Stimulated activated naive CD8-positive, alpha-beta T cell treated with anti-CD3 and anti-CD28 coated beads, Interleukin-15, amount 100 ng/mL, for 72 hours (primary cell): Measurements from ENCODE around the gene MAPK12.

Source experiments
- ATAC-seq: fragments of 150-1000 bp; cut with Tn5 transposase; 2 replicates; pipeline ENCODE4 v1.10.0; 2021; ENCODE audit warnings: mild to moderate bottlenecking, moderate library complexity
- DNase-seq, 2 donors: peaks; one replicate each; pipeline ENCODE4 v3.0.0; 2021 to 2022
- H3K27ac Mint-ChIP-seq, 2 donors: one replicate each; pipeline ENCODE4 v1.8.0; 2022; ENCODE audit warnings: mild to moderate bottlenecking in 2 of 2, mixed read lengths in 2 of 2, moderate library complexity in 2 of 2
- H3K27me3 Mint-ChIP-seq: one replicate; pipeline ENCODE4 v1.8.0; 2022; ENCODE audit warnings: mixed read lengths
- H3K4me1 Mint-ChIP-seq: one replicate; pipeline ENCODE4 v1.8.0; 2022; ENCODE audit warnings: mild to moderate bottlenecking, mixed read lengths
- H3K4me3 Mint-ChIP-seq, 2 donors: one replicate each; pipeline ENCODE4 v1.8.0; 2022; ENCODE audit warnings: mild to moderate bottlenecking in 2 of 2, mixed read lengths in 2 of 2, moderate library complexity in 1 of 2
- H3K9me3 Mint-ChIP-seq, 2 donors: one replicate each; pipeline ENCODE4 v1.8.0; 2022; ENCODE audit warnings: mixed read lengths in 2 of 2

MAPK12 gene

DNA sequence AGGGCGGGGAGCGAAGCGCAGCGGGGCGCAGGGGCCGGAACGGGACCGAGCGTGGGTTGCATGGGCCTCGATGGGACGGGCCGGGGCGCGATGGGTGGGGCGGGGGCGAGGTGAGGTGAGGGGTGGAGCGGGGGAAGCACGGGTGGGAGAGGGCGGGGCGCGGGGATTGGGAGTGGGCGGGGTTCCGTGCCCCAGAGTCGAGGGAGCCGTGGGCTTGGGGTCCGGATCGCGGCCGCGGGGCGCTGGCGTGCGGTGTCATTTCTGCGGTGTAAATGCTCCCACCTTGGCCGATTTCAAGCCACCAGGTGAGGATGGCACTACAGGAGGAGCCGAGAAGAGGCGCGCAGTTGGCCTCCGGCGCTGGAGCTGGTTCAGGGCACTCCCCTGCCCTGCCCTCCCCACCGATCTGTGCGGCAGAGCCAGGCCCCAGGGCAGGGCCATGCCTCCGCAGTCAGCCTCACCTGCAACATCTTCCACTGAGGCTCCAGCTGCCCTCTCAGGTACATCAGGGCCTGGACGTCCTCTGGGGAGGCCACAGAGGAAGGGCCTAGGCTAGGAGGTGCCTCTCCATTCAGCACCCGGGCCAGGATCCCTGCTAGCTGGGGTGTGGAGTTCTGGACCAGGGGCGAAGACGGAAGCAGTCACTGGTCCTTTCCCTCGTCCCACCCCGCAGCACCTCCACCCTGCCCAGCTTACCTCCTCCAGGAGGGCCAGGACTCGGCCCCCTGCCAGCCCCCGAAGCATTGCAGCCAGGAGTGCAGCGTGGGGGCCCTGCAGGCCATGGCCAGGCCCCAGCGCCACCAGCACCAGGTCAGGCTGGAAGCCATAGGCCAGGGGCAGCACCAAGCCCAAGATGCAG lies 16.0 kb downstream of the MAPK12 start:
- H3K4me1 Mint-ChIP-seq = peaks cover 80% of the 10 kb centered on the region
- peak overlapping the region; percentile 99 to 100 for H3K4me3 Mint-ChIP-seq
- H3K9me3 Mint-ChIP-seq = no peaks in the 10 kb centered on the region
- ATAC-seq (peak; percentile 6), DNase-seq (no peak)
- H3K27ac Mint-ChIP-seq = peak overlapping the region; percentile 99 to 100
- H3K27me3 Mint-ChIP-seq = no peaks in the 10 kb centered on the region

DNA sequence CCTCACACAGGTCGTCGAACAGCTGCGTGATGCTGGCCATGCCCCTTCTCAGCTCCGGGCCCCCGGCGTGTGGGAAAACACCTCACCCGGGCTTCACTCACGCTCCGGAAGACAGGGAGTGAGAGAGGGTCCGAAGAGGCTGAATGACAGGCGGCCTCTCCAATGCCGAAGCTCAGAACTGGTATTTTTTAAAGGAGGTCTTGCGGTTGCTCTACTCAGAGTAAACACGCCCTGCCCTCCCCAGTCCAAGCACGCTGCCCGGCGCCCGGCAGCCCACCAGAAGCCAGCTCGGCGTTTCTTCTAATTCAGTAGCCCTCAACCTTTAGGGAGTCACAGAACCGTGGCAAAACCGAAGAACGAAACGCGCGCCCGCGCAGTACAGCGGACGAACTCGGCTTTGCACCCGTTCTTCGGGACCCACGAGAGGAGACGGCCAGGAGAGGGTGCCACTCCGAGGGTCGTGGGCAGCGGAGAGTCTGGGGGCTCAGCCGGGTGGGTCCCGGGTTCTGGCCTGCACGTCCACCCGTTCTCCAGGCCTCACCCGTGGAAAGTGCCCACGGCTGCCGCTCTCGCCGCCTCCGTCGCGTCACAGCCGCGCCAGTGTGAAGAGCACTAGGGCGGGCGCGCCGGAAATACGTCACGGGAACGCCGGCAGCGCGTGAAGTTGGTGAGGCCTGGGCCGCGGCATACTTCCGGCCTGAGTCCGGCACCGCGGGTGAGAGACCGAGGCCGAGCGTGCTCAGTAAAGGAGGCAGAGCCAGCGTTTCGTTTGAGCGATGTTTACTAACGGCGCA lies 16.9 kb downstream of the MAPK12 start, which contains the start of gene TUBGCP6:
Gene TUBGCP6, minus strand, starts transcription at position 604 of the 794 bp plus-strand sequence. Its CDS starts 564 bp downstream, at position 40.
- peak; percentile 91 for ATAC-seq
- Mint-ChIP-seq H3K9me3 (no peaks in the 10 kb centered on the region), H3K27ac (peak within 1 kb of the TSS; percentile 99 to 100), H3K4me1 (peaks cover 78% of the 10 kb centered on the region), H3K4me3 (peak within 1 kb of the TSS; percentile 99 to 100), H3K27me3 (no peaks in the 10 kb centered on the region)
- peak; percentile 87 to 91 for DNase-seq

DNA sequence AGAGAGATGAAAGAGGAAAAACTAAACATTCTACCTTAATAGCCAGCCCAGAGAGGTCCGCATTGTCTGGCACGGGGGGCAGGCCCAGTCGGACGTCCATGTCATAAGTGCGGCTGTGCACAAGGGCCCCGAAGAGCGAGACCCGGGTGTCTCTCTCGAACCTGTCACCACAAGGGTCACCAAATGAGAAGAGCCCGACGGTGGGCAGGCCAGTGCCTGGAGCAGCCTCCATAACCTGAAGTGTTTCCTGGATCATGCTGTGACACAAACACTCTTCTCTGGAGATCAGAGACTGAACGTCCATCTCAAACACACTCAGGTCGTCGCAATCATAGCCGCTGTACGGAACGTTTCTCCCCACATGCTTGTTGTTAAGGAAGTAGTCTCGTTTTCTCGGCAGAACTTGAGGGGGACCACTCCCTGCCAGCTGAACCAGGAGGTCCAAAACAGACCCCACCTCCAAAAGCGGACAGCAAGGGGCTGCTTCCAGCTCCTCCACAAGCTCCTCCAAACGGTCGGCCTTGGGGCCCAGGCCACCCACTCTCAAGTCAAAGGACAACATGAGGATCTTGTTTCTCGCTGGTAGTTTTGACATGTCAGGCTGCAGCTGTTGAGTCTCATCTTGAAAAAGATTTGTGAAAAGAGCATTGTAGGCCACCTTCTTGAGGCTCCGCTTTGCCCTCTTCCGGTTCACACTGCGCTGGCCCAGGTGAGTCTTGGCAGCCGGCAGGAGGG lies 17.6 kb downstream of the MAPK12 start:
- Mint-ChIP-seq H3K4me3 (peak overlapping the region; percentile 99 to 100), H3K27me3 (no peaks in the 10 kb centered on the region), H3K4me1 (peaks cover 74% of the 10 kb centered on the region), H3K9me3 (no peaks in the 10 kb centered on the region), H3K27ac (peak overlapping the region; percentile 99 to 100)
- DNase-seq (no peak), ATAC-seq (no peak)

DNA sequence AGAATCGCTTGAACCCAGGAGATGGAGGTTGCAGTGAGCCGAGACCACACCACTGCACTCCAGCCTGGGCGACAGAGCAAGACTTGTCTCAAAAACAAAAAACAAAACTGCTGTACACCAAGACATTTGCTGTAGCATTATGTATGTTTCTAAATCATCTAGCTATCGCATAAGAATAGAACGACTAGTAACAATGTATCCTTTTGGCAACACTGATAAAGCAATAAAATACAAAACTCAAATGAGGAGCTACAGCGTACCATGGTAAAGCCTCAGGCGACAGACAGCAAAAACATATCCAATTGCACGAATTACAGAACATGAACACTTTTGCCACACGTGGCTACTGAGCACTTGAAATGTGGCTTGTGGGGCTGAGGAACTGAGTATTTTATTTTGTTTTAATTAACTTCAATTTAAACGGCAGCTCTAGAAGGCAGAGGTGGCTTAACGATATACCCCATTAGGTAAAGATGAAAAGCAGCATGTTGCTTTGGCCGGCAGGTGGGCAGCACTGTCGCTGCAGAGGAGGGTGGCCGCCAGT lies 19.0 kb downstream of the MAPK12 start:
- H3K27ac Mint-ChIP-seq = peak overlapping the region in 1 of 2 donors; percentile 42
- peak overlapping the region; percentile 99 to 100 for H3K4me3 Mint-ChIP-seq
- H3K4me1 Mint-ChIP-seq = peaks cover 73% of the 10 kb centered on the region
- no peaks in the 10 kb centered on the region for H3K9me3 Mint-ChIP-seq
- no peak for DNase-seq
- no peaks in the 10 kb centered on the region for H3K27me3 Mint-ChIP-seq
- no peak for ATAC-seq

DNA sequence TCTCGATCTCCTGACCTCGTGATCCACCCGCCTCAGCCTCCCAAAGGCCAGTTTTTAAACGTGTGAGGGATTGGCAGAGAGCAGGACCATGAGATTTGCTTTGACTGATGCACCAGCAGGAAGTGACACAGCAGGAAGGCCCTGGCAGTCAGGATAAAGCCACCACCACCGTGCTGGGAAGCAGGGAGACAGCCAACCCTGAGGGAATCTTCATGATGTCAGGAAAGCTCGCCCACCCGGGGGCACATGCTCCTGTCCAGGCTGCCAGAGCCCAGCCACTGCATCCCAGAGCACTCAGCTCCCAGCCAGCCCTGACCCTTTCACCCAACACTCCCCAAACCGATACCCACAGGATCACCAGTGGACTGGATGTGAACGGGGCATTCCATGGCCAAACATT lies 22.7 kb downstream of the MAPK12 start:
- H3K27ac Mint-ChIP-seq = no peak overlapping the region
- no peak for DNase-seq
- H3K9me3 Mint-ChIP-seq = peaks cover 0 to 10% of the 10 kb centered on the region in 2 donors
- H3K4me3 Mint-ChIP-seq = no peak overlapping the region
- H3K4me1 Mint-ChIP-seq = peaks cover 71% of the 10 kb centered on the region
- no peak for ATAC-seq
- no peaks in the 10 kb centered on the region for H3K27me3 Mint-ChIP-seq

DNA sequence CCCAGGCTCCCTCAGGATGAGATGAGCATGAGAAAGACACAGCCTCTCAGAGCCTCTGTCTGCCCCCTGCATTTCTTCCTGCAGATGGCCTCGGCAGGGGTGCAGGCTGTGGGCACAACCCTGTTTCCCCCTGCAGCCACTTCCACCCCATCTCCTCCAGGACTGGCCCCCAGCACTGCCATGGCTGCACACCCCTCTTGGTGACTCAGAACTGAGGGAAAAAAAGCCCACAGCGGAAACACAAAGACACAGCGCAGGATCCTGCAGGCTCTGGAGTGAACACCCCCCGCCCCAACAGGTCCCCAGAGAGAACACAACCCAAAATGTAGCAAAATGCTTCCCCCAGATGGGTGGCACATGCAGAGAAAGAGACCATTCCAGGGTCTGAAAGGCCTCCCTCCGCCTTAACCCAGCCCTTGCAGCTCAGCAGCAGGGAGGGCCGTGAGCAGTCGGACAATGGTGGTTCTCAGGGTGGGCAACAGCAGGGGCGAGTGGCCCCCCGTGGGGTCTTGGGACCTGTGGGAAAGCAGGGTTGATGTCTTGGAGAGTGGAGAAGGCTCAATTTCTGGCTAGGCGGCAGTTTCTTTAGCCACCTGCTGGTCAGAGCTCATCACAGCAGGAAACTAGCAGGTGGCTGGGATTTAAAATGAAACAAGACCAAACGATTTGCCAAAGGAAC lies 24.6 kb downstream of the MAPK12 start:
- Mint-ChIP-seq H3K4me1 (peaks cover 55% of the 10 kb centered on the region), H3K27ac (peak overlapping the region in 1 of 2 donors; percentile 75), H3K4me3 (no peak overlapping the region), H3K9me3 (peaks cover 0 to 10% of the 10 kb centered on the region in 2 donors), H3K27me3 (no peaks in the 10 kb centered on the region)
- DNase-seq (peak in 1 of 2 donors; percentile 14), ATAC-seq (peak; percentile 7)

DNA sequence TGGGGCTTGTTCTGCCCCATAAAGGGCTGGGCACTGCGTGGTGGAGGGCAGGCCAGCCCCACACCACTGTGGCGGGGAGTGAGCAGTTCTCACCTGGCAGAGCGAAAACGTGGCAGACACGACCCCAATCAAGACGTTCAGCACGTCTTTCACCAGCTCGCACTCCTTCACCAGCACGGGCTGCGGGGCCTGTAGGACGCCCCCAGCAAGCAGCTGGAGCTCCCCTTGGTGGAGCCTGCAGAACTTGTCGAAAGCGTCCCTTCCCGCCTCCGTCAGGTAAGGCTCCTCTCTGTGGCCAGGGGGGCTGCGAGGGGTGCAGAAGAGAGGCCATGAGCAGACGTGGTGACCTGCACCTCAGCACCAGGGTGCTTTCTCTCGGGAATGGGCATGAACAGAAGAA lies 28.3 kb downstream of the MAPK12 start:
- ATAC-seq = no peak
- H3K4me1 Mint-ChIP-seq = peaks cover 35% of the 10 kb centered on the region
- H3K27ac Mint-ChIP-seq = peak overlapping the region in 1 of 2 donors; percentile 67

DNA sequence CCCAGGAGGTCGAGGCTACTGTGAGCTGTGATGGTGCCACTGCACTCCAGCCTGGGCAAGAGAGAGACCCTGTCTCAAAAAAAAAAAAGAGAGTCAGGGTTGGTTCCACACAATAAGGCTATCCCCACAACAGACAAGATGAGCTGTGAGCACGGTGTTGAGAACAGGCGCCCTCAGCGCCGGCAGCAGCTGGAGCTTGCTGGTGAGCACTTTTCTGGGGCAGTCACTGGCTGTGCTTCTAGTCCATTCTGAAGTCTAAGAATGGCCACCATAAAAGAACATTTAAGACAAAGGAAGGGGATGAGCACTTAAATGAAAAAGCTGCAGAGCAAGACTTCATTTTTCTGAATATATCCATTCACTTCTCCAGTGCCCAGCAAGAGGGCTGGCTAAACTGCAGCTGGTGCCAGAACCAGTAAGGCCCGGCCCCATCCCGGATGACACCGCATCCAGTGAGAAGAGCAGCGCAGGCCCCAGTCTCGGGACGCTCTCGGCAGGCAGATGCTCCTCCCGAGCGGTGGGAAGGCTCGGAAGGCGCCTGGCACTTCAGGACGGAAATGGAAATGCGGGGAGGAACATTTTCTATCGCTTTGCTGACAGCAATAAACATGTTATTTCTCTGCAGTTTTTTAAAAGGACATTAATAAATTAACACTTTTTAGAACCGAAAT lies 28.9 kb downstream of the MAPK12 start:
- no peaks in the 10 kb centered on the region for H3K27me3 Mint-ChIP-seq
- H3K9me3 Mint-ChIP-seq = peaks cover 0 to 10% of the 10 kb centered on the region in 2 donors
- no peak overlapping the region for H3K4me3 Mint-ChIP-seq
- DNase-seq (no peak), ATAC-seq (no peak)
- H3K27ac Mint-ChIP-seq = peak overlapping the region in 1 of 2 donors; percentile 71
- peaks cover 32% of the 10 kb centered on the region for H3K4me1 Mint-ChIP-seq

More for the DNA sequence above, 28.3 kb downstream of the MAPK12 start:
- no peak for DNase-seq
- peaks cover 0 to 10% of the 10 kb centered on the region in 2 donors for H3K9me3 Mint-ChIP-seq
- no peaks in the 10 kb centered on the region for H3K27me3 Mint-ChIP-seq
- no peak overlapping the region for H3K4me3 Mint-ChIP-seq

DNA sequence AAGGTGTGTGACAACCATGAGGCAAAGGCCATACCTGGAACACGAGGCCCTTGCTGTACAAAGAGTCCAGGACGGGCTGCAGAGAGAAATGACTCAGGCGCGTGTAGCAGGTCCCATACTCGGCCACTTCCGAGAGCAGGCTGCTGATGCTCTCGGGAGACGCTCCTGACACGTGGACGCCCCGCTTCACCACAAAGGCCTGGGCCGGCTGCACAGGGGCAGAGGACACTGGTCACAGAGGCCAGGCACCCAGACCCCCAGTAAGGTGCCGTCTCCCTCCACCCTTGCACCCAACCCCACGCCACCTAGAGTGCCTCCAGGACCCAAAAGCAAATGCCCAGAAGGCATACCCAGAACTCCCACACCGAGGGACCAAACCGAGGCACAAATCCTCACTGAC lies 32.1 kb downstream of the MAPK12 start:
- Mint-ChIP-seq H3K4me1 (peaks cover 14% of the 10 kb centered on the region), H3K27ac (peak overlapping the region in 1 of 2 donors; percentile 69), H3K4me3 (no peak overlapping the region), H3K9me3 (no peaks in the 10 kb centered on the region), H3K27me3 (no peaks in the 10 kb centered on the region)
- ATAC-seq (no peak), DNase-seq (no peak)

DNA sequence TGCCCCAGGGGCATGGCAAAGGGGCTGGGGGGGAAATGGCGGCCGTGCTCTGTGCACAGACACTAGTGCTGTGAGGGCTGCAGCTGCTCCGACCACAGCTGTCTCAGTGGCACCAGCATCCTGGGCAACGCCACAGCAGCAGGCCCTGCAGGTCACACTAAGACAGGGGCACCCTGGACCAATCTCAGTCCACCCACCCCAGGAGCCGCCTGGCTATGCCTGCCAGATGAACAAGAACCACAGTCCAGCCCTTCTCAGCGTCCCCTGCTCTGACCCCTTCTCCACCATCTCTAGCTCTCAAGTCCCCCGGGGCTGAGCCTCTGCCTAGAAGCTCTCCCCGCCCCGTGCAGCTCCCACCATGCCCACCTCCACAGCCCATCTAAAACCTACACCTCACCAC lies 33.1 kb downstream of the MAPK12 start:
- Mint-ChIP-seq H3K27ac (peak overlapping the region in 1 of 2 donors; percentile 74), H3K9me3 (no peaks in the 10 kb centered on the region), H3K27me3 (no peaks in the 10 kb centered on the region), H3K4me3 (no peak overlapping the region), H3K4me1 (peaks cover 6% of the 10 kb centered on the region)
- DNase-seq (no peak), ATAC-seq (no peak)

DNA sequence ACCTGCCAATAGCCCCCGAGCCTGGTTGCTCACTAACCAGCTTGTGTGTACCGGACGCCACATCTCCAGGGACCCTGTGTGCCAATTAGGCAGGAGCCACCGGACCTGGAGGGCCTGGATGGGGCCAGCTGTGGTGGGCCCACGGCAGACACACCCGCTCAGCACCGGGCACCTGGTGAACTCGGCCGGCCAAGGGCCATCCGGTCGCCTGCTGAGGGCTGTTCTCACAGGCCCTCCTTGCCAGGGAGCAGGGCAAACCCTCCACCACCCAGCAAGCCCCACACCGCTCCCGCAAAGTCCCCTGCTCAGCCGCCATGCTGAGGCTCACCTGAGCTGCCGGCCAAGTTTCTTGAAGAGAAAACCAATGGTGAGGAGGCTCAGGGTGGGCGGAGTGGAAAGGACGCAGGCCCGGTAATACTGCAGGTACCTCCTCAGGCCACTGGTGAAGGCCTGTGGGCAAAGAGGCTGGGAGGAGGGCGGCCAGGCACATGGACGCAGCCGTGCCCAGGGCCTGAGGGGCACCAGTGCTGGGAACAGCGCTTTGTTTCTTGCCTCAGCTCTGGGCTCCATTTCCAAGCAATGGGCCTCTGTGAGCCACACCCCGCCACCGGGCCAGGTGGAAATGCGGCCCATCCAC lies 33.8 kb downstream of the MAPK12 start:
- no peak for ATAC-seq
- Mint-ChIP-seq H3K27ac (peak overlapping the region in 1 of 2 donors; percentile 71), H3K4me1 (peaks cover 6% of the 10 kb centered on the region), H3K4me3 (no peak overlapping the region), H3K9me3 (no peaks in the 10 kb centered on the region), H3K27me3 (no peaks in the 10 kb centered on the region)
- no peak for DNase-seq

DNA sequence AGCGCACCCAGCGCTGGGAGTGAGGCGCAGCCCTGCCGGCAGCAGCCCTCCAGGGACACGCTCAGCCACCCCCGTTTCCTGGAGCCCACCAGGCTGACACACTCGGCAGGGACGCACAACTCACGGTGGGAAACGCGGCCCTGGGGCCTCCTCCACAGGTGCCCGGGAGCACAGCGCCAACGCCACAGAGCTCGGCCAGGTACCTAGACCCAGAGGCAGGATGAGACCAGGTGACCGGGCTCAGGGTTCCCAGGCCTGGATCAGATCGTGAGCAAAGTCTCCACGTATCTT lies 34.7 kb downstream of the MAPK12 start:
- Mint-ChIP-seq H3K27ac (no peak overlapping the region), H3K27me3 (no peaks in the 10 kb centered on the region), H3K9me3 (no peaks in the 10 kb centered on the region), H3K4me3 (no peak overlapping the region), H3K4me1 (peaks cover 6% of the 10 kb centered on the region)
- DNase-seq (no peak), ATAC-seq (no peak)

DNA sequence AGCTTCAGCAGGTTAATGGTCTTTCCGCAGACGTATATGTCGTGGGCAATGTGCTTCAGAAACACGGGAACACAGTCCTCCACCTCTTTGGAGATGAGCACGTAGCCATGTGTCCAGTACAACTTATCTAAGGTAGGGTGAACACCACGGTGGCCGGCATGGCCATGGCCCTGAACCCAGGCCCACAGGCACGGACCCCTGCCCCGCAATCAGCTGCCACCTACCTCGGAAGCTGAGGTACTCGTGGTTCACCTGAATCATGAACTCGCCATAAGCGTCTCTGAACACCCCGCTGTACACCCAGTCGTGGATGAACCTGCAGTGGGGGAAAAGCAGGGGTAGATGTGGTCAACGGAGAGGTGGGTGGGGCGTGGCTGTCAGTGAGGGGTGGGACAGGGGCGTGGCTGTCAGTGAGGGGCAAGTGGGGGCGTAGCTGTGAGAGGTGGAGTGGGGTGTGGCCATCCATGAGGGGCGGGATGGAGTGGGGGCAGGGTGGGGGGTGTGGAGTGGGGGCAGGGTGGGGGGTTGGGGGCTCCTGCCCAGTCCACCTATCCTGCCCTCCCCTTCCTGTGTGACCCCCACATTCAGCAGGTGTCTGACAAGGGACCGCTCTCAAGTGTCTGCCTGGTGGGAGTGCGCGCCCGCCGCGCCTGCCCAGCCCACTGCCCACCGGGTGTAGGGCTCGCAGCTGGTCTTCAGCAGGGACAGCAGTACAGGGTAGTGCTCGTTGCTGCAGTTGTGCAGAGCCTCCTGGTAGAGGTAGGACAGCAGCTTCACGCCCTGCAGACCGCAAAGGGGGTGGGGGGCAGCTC lies 35.2 kb downstream of the MAPK12 start:
- peak overlapping the region in 1 of 2 donors; percentile 27 for H3K27ac Mint-ChIP-seq
- ATAC-seq = peak; percentile 35

More for the DNA sequence above, 35.2 kb downstream of the MAPK12 start:
- Mint-ChIP-seq H3K4me3 (no peak overlapping the region), H3K4me1 (peaks cover 6% of the 10 kb centered on the region), H3K9me3 (no peaks in the 10 kb centered on the region), H3K27me3 (no peaks in the 10 kb centered on the region)
- no peak for DNase-seq
